ENCODE data around the gene FTSJ3.

The FTSJ3 gene

DNA sequence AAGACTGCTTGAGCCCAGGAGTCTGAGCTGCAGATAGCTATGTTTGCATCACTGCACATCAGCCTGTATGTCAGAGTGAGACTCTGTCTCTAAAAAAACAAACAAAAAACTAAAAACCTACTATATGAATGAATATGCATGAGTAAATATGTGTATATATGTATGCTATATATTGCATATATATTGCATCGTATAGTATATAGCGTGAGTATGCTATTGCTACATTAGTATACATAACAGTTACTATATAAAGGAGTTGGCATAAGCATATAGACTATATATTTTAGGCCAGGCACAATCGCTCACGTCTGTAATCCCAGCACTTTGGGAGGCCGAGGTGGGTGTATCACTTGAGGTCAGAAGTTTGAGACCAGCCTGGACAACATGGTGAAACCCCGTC is 37.4 kb downstream of the FTSJ3 start:
- DNase-seq (ENCODE audit: low read depth, low spot score) = no peak

DNA sequence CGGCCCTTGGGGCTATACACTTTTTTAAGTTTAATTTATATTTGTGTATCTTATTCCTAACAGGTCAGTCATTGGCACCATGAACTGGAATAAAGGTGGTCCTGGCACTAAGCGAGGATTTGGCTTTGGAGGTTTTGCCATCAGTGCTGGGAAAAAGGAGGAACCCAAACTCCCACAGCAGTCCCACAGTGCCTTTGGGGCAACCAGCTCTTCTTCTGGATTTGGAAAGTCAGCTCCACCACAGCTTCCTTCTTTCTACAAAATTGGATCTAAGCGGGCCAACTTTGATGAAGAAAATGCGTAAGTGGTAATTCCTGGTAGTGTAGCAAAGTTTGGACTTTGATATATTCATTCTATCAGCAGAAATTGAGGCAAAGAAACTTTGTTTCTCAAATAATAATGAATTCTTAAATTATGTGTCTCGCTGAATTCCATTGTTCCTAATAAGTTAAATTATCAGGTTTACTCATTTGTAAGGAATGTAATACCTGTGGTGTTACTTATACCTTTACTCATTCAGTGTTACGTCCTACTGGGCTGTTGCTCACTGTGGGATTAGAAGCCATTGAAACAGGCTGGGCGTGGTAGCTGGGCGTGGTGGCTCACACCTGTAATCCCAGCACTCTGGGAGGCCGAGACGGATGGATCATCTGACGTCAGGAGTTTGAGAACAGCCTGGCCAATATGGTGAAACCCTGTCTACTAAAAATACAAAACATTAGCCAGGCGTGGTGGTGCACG is 40.3 kb downstream of the FTSJ3 start:
- no peak for DNase-seq (ENCODE audit: low read depth, low spot score)

DNA sequence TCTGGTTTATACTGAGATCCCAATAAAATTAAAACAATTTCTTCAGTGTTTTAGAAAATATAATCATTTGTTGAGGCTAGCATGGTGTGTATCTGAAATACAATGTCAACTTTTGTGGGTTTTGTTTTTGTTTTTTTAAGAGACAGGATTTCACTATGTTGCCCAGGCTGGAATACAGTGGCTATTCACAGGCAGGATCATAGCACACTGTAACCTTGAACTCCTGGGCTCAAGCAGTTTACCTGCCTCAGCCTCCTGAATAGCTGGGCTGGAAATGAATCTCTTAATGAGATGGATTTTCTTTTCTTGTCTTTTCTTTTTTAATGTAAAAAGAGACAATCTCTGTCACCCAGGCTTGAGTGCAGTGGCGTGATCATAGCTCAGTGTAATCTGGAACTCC is 41.3 kb downstream of the FTSJ3 start:
- no peak for DNase-seq (ENCODE audit: low read depth, low spot score)

DNA sequence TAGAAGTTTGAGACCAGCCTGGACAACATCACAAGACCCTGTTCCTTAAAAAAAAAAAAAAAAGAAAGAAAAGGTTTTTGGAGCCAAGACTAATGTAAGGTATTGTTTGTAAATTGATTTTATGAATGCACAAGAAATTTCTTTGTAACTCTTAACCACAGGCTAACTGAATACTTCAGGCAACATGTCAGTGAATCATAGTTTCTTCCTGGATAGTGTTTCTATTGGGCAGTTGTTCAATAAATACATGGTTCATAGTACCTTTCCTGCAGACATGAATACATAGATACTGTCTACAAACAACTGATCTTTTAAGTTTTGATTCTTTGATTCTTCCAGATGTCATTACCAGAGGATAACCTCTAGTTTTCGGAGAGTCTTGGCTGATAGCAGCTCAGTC is 41.9 kb downstream of the FTSJ3 start:
- DNase-seq (ENCODE audit: low read depth, low spot score) = no peak

DNA sequence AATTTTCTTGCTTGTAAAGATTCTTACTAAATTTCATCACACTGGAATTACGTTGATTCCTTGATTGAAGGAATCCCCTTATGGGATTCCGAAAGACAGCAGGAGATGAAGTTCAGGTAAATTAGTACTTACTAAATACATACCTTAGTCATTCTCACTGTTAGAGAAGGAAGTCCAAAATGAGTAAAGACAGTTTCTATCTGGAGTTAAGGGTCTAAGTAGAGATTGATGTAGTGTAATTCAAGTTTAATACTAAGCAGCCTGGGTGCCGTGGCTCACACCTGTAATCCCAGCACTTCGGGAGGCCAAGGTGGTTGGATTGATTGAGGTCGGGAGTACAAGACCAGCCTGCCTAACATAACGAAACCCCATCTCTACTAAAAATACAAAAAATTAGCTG is 43.9 kb downstream of the FTSJ3 start:
- DNase-seq (ENCODE audit: low read depth, low spot score) = no peak

DNA sequence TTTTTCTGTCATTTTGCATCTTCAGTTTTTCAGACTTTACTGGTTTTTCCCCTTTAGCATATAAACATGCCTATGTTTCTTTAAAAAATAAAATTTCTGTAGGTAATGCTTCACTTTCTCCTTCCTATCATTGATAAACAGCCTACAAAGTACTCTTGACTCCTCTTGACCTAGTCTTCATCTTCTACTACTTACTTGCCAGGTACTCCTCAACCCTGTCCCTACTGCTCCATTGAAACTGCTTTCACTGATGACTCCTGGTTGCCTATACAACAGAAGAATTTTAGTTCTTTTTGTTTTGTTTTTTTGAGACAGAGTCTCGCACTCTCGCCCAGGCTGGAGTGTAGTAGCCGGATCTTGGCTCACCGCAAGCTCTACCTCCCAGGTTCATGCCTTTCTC is 46.5 kb downstream of the FTSJ3 start:
- no peak for DNase-seq (ENCODE audit: low read depth, low spot score)

DNA sequence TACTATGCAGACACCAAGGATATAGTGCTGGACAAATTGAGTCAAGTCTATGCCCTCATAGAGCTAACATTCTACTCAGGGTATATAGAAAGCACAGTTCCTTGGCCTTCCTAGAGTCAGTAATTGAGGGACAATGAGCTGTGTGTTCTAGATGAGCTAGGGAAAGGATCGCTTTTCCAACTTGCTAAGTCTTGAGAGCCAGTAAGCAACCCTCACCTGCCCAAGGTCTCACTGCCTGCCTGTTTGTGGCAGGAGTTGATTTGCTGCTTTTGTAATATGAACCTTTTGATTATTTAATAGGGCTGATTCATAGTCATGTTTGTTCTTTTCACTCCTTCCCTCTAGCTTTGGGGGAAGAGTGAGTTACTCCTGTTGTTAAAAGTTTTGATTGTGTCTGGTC is 47.0 kb downstream of the FTSJ3 start:
- DNase-seq (ENCODE audit: low read depth, low spot score) = no peak

DNA sequence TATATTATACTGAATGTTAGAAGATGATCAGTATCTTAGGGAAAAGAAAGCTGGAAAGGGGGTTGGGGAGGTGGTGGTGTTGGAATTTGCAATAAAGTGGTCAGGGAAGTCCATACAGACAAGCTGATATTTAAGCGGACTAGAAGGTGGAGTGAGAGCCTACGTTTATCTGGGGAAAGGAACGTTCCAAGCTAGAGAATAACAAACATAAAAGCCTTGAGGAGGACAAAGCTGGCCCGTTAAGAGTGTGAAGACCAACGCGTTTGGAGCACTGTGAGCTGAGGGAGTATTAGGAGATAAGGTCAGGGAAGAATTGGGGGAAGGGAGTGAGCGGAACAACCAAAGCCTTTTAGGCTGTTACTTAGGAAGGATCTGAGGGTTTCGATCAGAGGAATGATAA is 52.0 kb downstream of the FTSJ3 start:
- DNase-seq (ENCODE audit: low read depth, low spot score) = no peak

DNA sequence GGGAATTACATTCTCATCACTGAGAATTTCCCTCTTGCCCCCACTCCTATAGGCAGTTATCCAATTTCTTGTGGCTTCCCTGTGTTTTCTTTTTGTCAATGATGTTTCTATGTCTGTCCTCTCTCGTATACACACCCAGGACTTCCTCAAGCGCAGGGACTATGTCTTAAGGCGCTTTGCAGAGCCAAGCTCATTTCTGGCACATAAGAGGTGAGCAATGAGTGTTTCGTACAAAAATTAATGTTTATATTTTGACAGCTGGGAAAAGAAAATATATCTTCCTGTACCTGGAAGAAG is 52.5 kb downstream of the FTSJ3 start:
- no peak for DNase-seq (ENCODE audit: low read depth, low spot score)

DNA sequence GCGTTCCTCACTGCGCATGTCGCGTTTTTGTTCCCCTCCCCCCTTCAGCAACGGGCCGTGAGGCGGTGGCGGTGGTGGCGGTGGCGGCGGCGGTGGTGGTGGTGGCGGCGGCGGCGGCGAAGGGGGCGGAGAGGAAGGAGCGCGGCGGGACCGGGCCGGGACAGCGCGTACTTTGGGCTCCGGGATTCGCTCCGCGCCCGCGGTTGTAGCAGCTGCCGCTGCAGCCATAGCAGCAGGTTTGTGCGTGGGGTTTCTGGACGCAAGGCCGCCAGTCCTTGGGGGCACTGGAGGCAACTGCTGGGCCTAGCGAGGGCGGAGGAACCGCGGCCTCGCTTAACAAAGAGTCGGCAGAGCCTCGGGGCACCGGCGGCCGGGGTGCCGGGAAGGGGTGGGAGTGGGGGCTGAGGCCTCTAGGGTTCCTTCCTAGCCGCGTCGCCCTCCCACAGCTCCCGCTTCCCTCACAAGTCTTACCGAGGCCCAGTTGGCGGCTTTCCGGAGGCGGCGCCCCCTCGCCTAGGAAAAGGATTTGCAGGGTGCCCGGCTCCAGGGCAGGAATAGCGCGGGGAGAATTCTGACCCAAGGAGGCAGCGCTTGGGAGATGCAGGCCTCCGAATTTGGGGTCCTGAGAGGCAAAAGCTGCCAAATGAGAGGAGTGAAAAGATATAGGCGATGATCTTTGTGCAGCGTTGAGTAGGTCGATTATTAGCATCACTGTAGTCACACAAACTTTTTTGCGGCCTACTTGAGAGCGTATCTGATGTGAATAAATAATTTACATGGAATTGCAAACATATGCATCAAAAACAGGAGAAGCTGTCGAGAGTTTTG is 53.1 kb downstream of the FTSJ3 start, which contains the start of gene DDX42:
TSS of gene DDX42 (plus strand) at position 30 of the 828 bp plus-strand sequence. CDS start 12,880 bp downstream, outside the sequence.
- peak; percentile 33 for DNase-seq (ENCODE audit: low read depth, low spot score)

DNA sequence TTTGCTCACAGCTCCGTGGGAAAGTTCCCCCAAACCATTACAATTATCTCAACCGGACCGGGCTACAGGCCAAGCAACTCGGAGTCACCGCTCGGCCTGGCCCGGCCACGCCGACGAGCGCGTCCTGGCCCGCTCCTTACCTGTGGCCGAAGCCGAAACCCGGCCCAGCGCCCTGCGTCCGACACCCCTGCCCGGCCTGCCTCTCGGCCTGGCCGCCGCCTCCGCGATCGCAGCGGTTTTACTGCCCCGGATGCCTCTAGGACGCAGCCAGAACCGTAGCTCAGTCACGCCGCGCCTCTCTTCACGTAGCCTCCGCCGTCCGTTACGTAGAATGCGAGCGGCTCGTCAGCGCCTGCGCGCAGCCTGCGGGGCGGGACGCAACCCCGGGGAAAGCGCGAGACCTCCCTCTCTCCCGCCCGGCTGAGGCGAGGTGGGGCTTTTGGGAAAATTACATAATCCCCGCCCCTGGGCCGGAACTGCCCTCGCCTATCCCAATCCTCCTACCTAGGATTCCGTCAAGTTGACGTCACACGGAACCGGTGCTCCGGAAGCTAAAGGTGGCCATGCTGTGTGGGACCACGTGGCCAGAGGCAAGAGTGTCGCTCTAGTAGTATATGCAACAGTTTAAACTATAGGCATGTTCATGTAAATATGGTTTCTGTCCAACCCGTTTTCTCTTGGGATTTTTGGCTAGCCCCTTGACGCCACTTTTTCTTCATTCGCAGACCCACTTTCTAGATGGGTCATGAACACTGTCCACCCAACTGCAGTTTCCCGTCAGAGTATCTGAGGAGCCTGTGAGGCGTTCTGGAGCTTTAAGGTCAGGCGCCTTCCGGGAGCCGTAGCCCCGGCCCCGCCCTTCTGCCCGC is 54.0 kb downstream of the FTSJ3 start, which contains the start of gene CCDC47:
TSS of gene CCDC47 (minus strand) at position 326 of the 869 bp plus-strand sequence. CDS start 7,422 bp downstream, outside the sequence.
- DNase-seq (ENCODE audit: low read depth, low spot score) = peak; percentile 98

DNA sequence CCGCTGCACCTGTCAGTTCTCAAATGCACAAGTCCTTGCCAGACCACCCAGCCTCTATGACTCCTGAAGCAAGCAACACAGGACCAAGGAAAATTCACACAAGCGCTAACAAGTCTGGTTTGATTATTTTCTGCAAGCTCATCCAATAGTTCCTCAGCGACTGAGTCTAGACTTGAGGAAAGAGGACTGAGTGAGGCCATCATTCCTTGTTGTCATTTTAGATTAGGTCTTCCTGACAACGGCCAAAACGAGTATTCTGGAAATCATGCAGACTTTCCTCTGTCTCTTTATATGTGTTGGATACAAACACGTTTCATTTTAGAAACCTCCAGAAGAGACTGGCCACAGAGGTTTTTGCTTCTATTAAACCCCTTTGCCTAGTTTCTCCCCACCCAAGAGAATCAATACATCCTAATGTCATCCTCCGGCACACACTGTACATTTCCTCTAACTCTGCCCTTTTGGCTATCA is 54.6 kb downstream of the FTSJ3 start:
- peak; percentile 6 for DNase-seq (ENCODE audit: low read depth, low spot score)

Measured in brain pericyte (primary cell).